Fibroblast of lung (primary cell): ENCODE measurements around the gene ARHGEF39. TPM values are rescaled to one million over a fixed set of nuclear protein-coding genes. Genes with fewer than 3 reads are reported as not detected.

Experiments used
- DNase-seq, 2 donors: peaks; one replicate each; pipeline versions ENCODE4 v3.0.0 to v3.0.0-alpha.2; 2010; ENCODE audit warnings: low read depth in 2 of 2
- H2AFZ ChIP-seq: 2 replicates; pipeline ENCODE4 v1.5.1; 2012; ENCODE audit warnings: low read length, control low read depth, inconsistent platforms
- H3K27ac ChIP-seq: 2 replicates; pipeline ENCODE4 v1.5.1; 2011; ENCODE audit warnings: low read length, control low read depth; ENCODE audit not compliant: insufficient read depth
- H3K27me3 ChIP-seq: 2 replicates; pipeline ENCODE4 v1.5.1; 2011; ENCODE audit warnings: mild to moderate bottlenecking, low read length; ENCODE audit not compliant: control insufficient read depth, insufficient read depth
- H3K36me3 ChIP-seq: 2 replicates; pipeline ENCODE4 v1.5.1; 2011; ENCODE audit warnings: low read length; ENCODE audit not compliant: control insufficient read depth, insufficient read depth
- H3K4me1 ChIP-seq: 2 replicates; pipeline ENCODE4 v1.5.1; 2011; ENCODE audit warnings: low read length; ENCODE audit not compliant: control insufficient read depth, insufficient read depth; ENCODE audit errors: extremely low read depth
- H3K4me2 ChIP-seq: 2 replicates; pipeline ENCODE4 v1.5.1; 2011; ENCODE audit warnings: low read length, control low read depth; ENCODE audit not compliant: insufficient read depth; ENCODE audit errors: extremely low read depth
- H3K4me3 ChIP-seq, 4 experiments: fragments of 200-600 bp in 1 of 4; sonication (generic) in 1 of 4; replicated peaks in 1 of 4; 2 replicates each; pipeline ENCODE4 v1.5.1; 2011 to 2016; ENCODE audit warnings: low read length in 4 of 4, low read depth in 3 of 4, mild to moderate bottlenecking in 3 of 4, control low read depth in 2 of 4, inconsistent platforms in 1 of 4, mixed read lengths in 1 of 4; ENCODE audit not compliant: insufficient read depth in 1 of 4; ENCODE audit errors: control extremely low read depth in 1 of 4
- H3K79me2 ChIP-seq: 2 replicates; pipeline ENCODE4 v1.5.1; 2012; ENCODE audit warnings: mild to moderate bottlenecking, low read length, inconsistent platforms; ENCODE audit not compliant: control insufficient read depth, insufficient read depth
- H3K9ac ChIP-seq: 2 replicates; pipeline ENCODE4 v1.5.1; 2011; ENCODE audit warnings: mild to moderate bottlenecking, low read length, control low read depth; ENCODE audit not compliant: insufficient read depth
- H3K9me3 ChIP-seq: 2 replicates; pipeline ENCODE4 v1.5.1; 2012; ENCODE audit warnings: low read depth, low read length; ENCODE audit not compliant: control insufficient read depth, insufficient read depth
- H4K20me1 ChIP-seq: 2 replicates; pipeline ENCODE4 v1.5.1; 2011; ENCODE audit warnings: low read length; ENCODE audit not compliant: control insufficient read depth, insufficient read depth; ENCODE audit errors: extremely low read depth
- EZH2 ChIP-seq: IDR thresholded peaks from 2 replicates; pipeline ENCODE4 v1.5.1; 2012; ENCODE audit warnings: low read length, control low read depth, mild to moderate bottlenecking; ENCODE audit errors: missing control alignments
- polyA plus RNA-seq, 2 donors: library from polyadenylated mRNA; depleted of rRNA in 1 of 2; stranded (reverse) in 1 of 2; unstranded in 1 of 2; fragments of >200 nt; gene quantifications; 2 replicates each; pipeline ENCODE4 v1.2.1, GENCODE V29; 2011 to 2012; ENCODE audit warnings: missing spikeins in 1 of 2
- total RNA-seq: library from RNA; depleted of rRNA; stranded (reverse); fragments of >200 nt; gene quantifications from 2 replicates; pipeline ENCODE4 v1.2.1, GENCODE V29; 2014
- TF ChIP-seq, protein P1 (sequence below), 2 donors: IDR thresholded peaks in 1 of 2; conservative IDR thresholded peaks in 1 of 2; 1 replicate in 1 of 2; 2 replicates in 1 of 2; pipeline ENCODE4 v1.5.1; 2011 to 2012; ENCODE audit warnings: low read length in 2 of 2, control low read depth in 1 of 2, inconsistent platforms in 1 of 2, low read depth in 1 of 2, mild to moderate bottlenecking in 1 of 2

The ARHGEF39 gene
- total and polyA plus RNA-seq, 2 donors (not counting 1 experiment from before 2014, with no cell fraction given) = 0.66 to 0.77 TPM

DNA sequence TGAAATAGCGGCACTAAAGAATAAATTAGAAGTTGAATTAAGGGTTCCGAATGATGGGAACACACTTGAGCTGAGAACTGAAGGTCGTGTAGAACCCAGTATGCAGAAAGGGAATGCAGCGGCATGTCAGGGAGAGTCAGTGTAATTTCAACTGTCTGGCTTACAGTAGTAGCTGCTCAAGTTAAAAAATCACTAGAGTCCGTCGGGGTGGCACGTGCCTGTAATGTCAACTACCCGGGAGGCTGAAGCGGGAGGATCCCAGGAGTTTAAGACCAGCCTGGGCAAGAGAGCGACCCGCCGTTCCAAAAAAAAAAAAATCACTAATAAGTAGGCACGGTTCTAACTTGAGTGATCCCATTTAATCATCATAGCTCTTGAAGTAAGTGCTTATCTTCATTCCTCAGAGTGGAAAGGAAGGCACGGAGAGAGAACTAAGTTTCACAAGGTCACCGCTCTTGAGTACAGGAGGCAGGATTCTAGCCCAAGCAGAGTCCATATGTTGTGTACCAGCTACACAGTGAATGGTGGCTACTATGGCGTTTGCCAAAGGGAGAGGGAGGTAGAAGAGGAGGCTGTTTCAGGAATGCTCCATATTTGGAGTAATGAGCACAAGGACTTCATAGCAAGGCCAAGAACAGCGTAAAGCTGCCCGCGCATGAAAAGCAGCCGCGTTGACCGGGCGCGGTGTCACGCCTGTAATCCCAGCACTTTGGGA is 8.0 kb downstream of the ARHGEF39 start:
- peak overlapping the region; percentile 65 for H3K9ac ChIP-seq
- peaks cover 2% of the 10 kb centered on the region for H3K36me3 ChIP-seq
- peaks cover 14% of the 10 kb centered on the region for H3K79me2 ChIP-seq
- H3K4me1 ChIP-seq = peaks cover 16% of the 10 kb centered on the region
- H3K4me2 ChIP-seq = peak overlapping the region; percentile 69
- H3K27me3 ChIP-seq = no peaks in the 10 kb centered on the region
- H3K27ac ChIP-seq = peak overlapping the region; percentile 97
- DNase-seq = peak; percentile 50 to 79
- no peaks in the 10 kb centered on the region for H3K9me3 ChIP-seq
- no peaks in the 10 kb centered on the region for H4K20me1 ChIP-seq
- peak overlapping the region; percentile 3 to 57 (median 34) for H3K4me3 ChIP-seq
- H2AFZ ChIP-seq = peak overlapping the region; percentile 83
- no peak for TF ChIP-seq EZH2
- TF ChIP-seq, protein P1, sequence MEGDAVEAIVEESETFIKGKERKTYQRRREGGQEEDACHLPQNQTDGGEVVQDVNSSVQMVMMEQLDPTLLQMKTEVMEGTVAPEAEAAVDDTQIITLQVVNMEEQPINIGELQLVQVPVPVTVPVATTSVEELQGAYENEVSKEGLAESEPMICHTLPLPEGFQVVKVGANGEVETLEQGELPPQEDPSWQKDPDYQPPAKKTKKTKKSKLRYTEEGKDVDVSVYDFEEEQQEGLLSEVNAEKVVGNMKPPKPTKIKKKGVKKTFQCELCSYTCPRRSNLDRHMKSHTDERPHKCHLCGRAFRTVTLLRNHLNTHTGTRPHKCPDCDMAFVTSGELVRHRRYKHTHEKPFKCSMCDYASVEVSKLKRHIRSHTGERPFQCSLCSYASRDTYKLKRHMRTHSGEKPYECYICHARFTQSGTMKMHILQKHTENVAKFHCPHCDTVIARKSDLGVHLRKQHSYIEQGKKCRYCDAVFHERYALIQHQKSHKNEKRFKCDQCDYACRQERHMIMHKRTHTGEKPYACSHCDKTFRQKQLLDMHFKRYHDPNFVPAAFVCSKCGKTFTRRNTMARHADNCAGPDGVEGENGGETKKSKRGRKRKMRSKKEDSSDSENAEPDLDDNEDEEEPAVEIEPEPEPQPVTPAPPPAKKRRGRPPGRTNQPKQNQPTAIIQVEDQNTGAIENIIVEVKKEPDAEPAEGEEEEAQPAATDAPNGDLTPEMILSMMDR (conservative IDR thresholded peaks at IDR 0.05 in 1 of 2, IDR thresholded peaks at IDR 0.05 in 1 of 2; ENCODE audit: low read depth in 1 of 2, low read length in 2 of 2) = no peak

DNA sequence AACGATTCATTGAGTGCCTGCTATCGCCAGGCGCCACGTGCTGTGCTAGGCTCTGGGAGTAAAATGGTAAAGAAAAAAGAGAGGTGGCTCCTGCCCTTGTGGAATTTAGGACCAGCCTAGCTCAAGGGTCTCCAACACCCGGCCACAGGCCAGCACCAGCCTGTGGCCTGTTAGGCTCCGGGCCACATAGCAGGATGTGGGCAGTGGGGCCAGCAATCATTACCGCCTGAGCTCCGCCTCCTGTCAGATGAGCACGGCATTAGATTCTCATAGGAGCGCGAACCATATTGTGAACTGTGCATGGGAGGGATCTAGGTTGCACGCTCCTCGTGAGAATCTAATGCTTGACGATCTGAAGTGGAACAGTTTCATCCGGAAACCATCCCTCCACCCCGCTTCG is 8.6 kb downstream of the ARHGEF39 start:
- no peak overlapping the region for H3K4me2 ChIP-seq
- H4K20me1 ChIP-seq = no peaks in the 10 kb centered on the region
- no peaks in the 10 kb centered on the region for H3K9me3 ChIP-seq
- peaks cover 16% of the 10 kb centered on the region for H3K4me1 ChIP-seq
- H3K27me3 ChIP-seq = no peaks in the 10 kb centered on the region
- no peak overlapping the region for H3K9ac ChIP-seq
- H3K27ac ChIP-seq = no peak overlapping the region
- no peak overlapping the region for H2AFZ ChIP-seq
- H3K4me3 ChIP-seq = no peak overlapping the region
- H3K36me3 ChIP-seq = peaks cover 2% of the 10 kb centered on the region
- H3K79me2 ChIP-seq = peaks cover 14% of the 10 kb centered on the region
- DNase-seq = no peak
- TF ChIP-seq, protein P1 (conservative IDR thresholded peaks at IDR 0.05 in 1 of 2, IDR thresholded peaks at IDR 0.05 in 1 of 2; ENCODE audit: low read depth in 1 of 2, low read length in 2 of 2) = no peak
- no peak for TF ChIP-seq EZH2

DNA sequence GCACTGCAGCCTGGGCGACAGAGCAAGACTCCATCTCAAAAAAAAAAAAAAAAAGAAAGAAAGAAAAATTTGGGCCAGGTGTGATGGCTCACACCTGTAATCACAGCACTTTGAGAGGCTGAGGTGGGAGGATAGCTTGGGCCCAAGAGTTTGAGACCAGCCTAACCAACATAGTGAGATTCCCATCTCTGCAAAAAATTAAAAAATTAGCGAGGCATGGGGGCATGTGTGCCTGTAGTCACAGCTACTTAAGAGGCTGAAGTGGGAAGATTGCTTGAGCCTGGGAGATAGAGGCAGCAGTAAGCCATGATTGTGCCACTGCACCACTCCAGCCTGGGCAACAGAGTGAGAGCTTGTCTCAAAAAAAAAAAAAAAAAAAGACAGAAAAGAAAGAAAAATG is 11.4 kb downstream of the ARHGEF39 start:
- no peaks in the 10 kb centered on the region for H3K36me3 ChIP-seq
- no peak overlapping the region for H3K9ac ChIP-seq
- no peaks in the 10 kb centered on the region for H3K79me2 ChIP-seq
- H3K9me3 ChIP-seq = no peaks in the 10 kb centered on the region
- no peak overlapping the region for H3K4me2 ChIP-seq
- H3K4me3 ChIP-seq = no peak overlapping the region
- H3K27me3 ChIP-seq = no peaks in the 10 kb centered on the region
- TF ChIP-seq, protein P1 (conservative IDR thresholded peaks at IDR 0.05 in 1 of 2, IDR thresholded peaks at IDR 0.05 in 1 of 2; ENCODE audit: low read depth in 1 of 2, low read length in 2 of 2) = no peak
- no peak for TF ChIP-seq EZH2
- H2AFZ ChIP-seq = no peak overlapping the region
- H3K4me1 ChIP-seq = peaks cover 4% of the 10 kb centered on the region
- H3K27ac ChIP-seq = no peak overlapping the region
- DNase-seq = no peak
- no peaks in the 10 kb centered on the region for H4K20me1 ChIP-seq
